Measurements from ENCODE around the gene ZNF138. TPM values are rescaled to one million over a fixed set of nuclear protein-coding genes. Genes with fewer than 3 reads are reported as not detected.

ZNF138 gene
- total RNA-seq, 1 donor from 2014 or later: 7.5 TPM

GRCh38 chr7:64875658-64876406 is 81.6 kb downstream of the ZNF138 start:
- peak; percentile 7 for DNase-seq (ENCODE audit: low spot score)

- DNase-seq (ENCODE audit: low spot score): peak; percentile 48
Observed at GRCh38 chr7:64876792-64877713, 82.8 kb downstream of the ZNF138 start.

- DNase-seq (ENCODE audit: low spot score): peak; percentile 7
Observed at GRCh38 chr7:64877714-64878610, 83.7 kb downstream of the ZNF138 start.

- DNase-seq (ENCODE audit: low spot score): peak; percentile 8
Observed at GRCh38 chr7:64878684-64879083, 84.5 kb downstream of the ZNF138 start.

GRCh38 chr7:64879086-64879730 is 85.0 kb downstream of the ZNF138 start:
- DNase-seq (ENCODE audit: low spot score): peak; percentile 6

GRCh38 chr7:64879800-64880199 is 85.6 kb downstream of the ZNF138 start:
- peak; percentile 6 for DNase-seq (ENCODE audit: low spot score)

GRCh38 chr7:64880322-64881297 is 86.4 kb downstream of the ZNF138 start:
- DNase-seq (ENCODE audit: low spot score): peak; percentile 9

GRCh38 chr7:64881461-64882287 is 87.4 kb downstream of the ZNF138 start:
- peak; percentile 10 for DNase-seq (ENCODE audit: low spot score)

- DNase-seq (ENCODE audit: low spot score): peak; percentile 56
Observed at GRCh38 chr7:64882341-64883112, 88.3 kb downstream of the ZNF138 start.

Other genes starting within 250 kb of the ZNF138 start
- 18.2 TPM for gene ZNF680, start 231.4 kb upstream of the ZNF138 start, total RNA-seq
- 6.6 TPM for gene ZNF107, start 128.3 kb upstream of the ZNF138 start, total RNA-seq
- gene ZNF273, start 108.8 kb downstream of the ZNF138 start, total RNA-seq: 9.3 TPM
- gene ZNF117, start 196.6 kb downstream of the ZNF138 start, total RNA-seq: 31.6 TPM
- 38.7 TPM for gene ERV3-1, start 212.3 kb downstream of the ZNF138 start, total RNA-seq